Hepatocyte (in vitro differentiated cells): ENCODE measurements around the gene SNX21. TPM values are rescaled to one million over a fixed set of nuclear protein-coding genes. Genes with fewer than 3 reads are reported as not detected.
A peak's percentile ranks its signal among the peaks of the same experiment; 100 is the strongest.

Source experiments
- DNase-seq: peaks from one replicate; pipeline ENCODE4 v3.0.0-alpha.2; 2016; ENCODE audit warnings: low spot score
- H2AFZ ChIP-seq: fragments of 200-600 bp; sonication (generic); 2 replicates; pipeline ENCODE4 v1.6.0; 2016; ENCODE audit warnings: antibody characterized with exemption, mild to moderate bottlenecking
- H3K27ac ChIP-seq: fragments of 200-600 bp; sonication (generic); 2 replicates; pipeline ENCODE4 v1.5.1; 2016; ENCODE audit warnings: mild to moderate bottlenecking
- H3K27me3 ChIP-seq: fragments of 200-600 bp; sonication (generic); 2 replicates; pipeline ENCODE4 v1.6.1; 2016
- H3K36me3 ChIP-seq: fragments of 200-600 bp; sonication (generic); replicated peaks from 2 replicates; pipeline ENCODE4 v1.5.1; 2016; ENCODE audit warnings: low read depth; ENCODE audit not compliant: insufficient read depth
- H3K4me1 ChIP-seq: fragments of 200-600 bp; sonication (generic); 2 replicates; pipeline ENCODE4 v1.5.1; 2016; ENCODE audit warnings: mild to moderate bottlenecking, moderate library complexity; ENCODE audit not compliant: insufficient read depth
- H3K4me2 ChIP-seq: fragments of 200-600 bp; sonication (generic); 2 replicates; pipeline ENCODE4 v1.6.0; 2016
- H3K4me3 ChIP-seq: fragments of 200-600 bp; sonication (generic); 2 replicates; pipeline ENCODE4 v1.5.1; 2016; ENCODE audit warnings: mild to moderate bottlenecking
- H3K79me2 ChIP-seq: fragments of 200-600 bp; sonication (generic); 2 replicates; pipeline ENCODE4 v1.6.0; 2017; ENCODE audit warnings: mild to moderate bottlenecking
- H3K9me2 ChIP-seq: fragments of 200-600 bp; sonication (generic); replicated peaks from 2 replicates; pipeline ENCODE4 v1.6.0; 2017; ENCODE audit warnings: mild to moderate bottlenecking; ENCODE audit not compliant: insufficient read depth
- H3K9me3 ChIP-seq: fragments of 200-600 bp; sonication (generic); 2 replicates; pipeline ENCODE4 v1.5.1; 2016; ENCODE audit warnings: low read depth, mild to moderate bottlenecking
- H4K20me1 ChIP-seq: fragments of 200-600 bp; sonication (generic); 2 replicates; pipeline ENCODE4 v1.6.0; 2016; ENCODE audit warnings: mild to moderate bottlenecking; ENCODE audit not compliant: insufficient read depth, poor library complexity, severe bottlenecking
- CTCF ChIP-seq: fragments of 200-600 bp; sonication (generic); IDR thresholded peaks from 2 replicates; pipeline ENCODE4 v1.5.1; 2016; ENCODE audit warnings: antibody characterized with exemption, mild to moderate bottlenecking; ENCODE audit not compliant: poor library complexity
- EZH2 ChIP-seq: fragments of 200-600 bp; sonication (generic); IDR thresholded peaks from 2 replicates; pipeline ENCODE4 v1.6.1; 2016; ENCODE audit warnings: antibody characterized with exemption, mild to moderate bottlenecking, borderline replicate concordance
- EZH2phosphoT487 ChIP-seq: fragments of 200-600 bp; sonication (generic); IDR thresholded peaks from one replicate; pipeline ENCODE4 v1.6.1; 2018; ENCODE audit warnings: antibody characterized with exemption, mild to moderate bottlenecking, low read depth, moderate library complexity; ENCODE audit not compliant: unreplicated experiment, severe bottlenecking
- WGBS: methylation state at CpG from one replicate; pipeline ENCODE4 v1.1.6; 2016; ENCODE audit warnings: low lambda C conversion rate; ENCODE audit errors: missing lambda C conversion rate; 5-methylcytosine and 5-hydroxymethylcytosine counted together
- polyA plus RNA-seq: library from polyadenylated mRNA; unstranded; fragments of >200 nt; fragmentation: Nextera tagmentation; extraction: Ambion mirVana; gene quantifications from 2 replicates; pipeline ENCODE4 v1.2.1, GENCODE V29; 2016
- total RNA-seq: library from RNA; depleted of rRNA; stranded (reverse); fragments of >200 nt; gene quantifications from 2 replicates; pipeline ENCODE4 v1.2.3, GENCODE V29; 2014

Gene SNX21
- total and polyA plus RNA-seq, 2 experiments from 2014 or later = 30.0 to 32.1 TPM

- Histone ChIP-seq H3K27me3 (no peaks in the 10 kb centered on the region), H3K9me3 (no peaks in the 10 kb centered on the region), H3K4me1 (peaks cover 22% of the 10 kb centered on the region), H2AFZ (no peak overlapping the region), H3K27ac (no peak overlapping the region), H3K9me2 (no peaks in the 10 kb centered on the region), H3K4me2 (peak overlapping the region; percentile 92), H3K36me3 (no peaks in the 10 kb centered on the region), H3K79me2 (peaks cover 40% of the 10 kb centered on the region), H4K20me1 (peaks cover 3% of the 10 kb centered on the region), H3K4me3 (no peak overlapping the region)
- DNase-seq = no peak
- 91% methylated on average over 3 of the region's 3 CpGs for WGBS
- TF ChIP-seq EZH2phosphoT487 (no peak), CTCF (no peak), EZH2 (no peak)
These were observed 55.1 kb downstream of the SNX21 start for GRCh38 chr20:45888681-45889080.

GRCh38 chr20:45890077-45890984, 56.7 kb downstream of the SNX21 start:
- Histone ChIP-seq H4K20me1 (peaks cover 3% of the 10 kb centered on the region), H3K4me3 (peak overlapping the region; percentile 26), H3K4me2 (peak overlapping the region; percentile 92), H3K4me1 (peaks cover 14% of the 10 kb centered on the region), H3K27ac (peak overlapping the region; percentile 86), H3K36me3 (no peaks in the 10 kb centered on the region), H3K9me3 (no peaks in the 10 kb centered on the region), H2AFZ (peak overlapping the region; percentile 43), H3K79me2 (peaks cover 44% of the 10 kb centered on the region), H3K27me3 (no peaks in the 10 kb centered on the region), H3K9me2 (no peaks in the 10 kb centered on the region)
- WGBS = 2% methylated on average over 62 of the region's 79 CpGs
- TF ChIP-seq EZH2 = no peak
- peak; percentile 76 for TF ChIP-seq CTCF
- DNase-seq = peak; percentile 92

GRCh38 chr20:45890985-45891983, 57.7 kb downstream of the SNX21 start, which contains the start of the genes CTSA and NEURL2:
TSS of gene CTSA (plus strand) at chr20:45891335. CDS start at chr20:45891569, 234 bp downstream.
TSS of gene NEURL2 (minus strand) at chr20:45891208. CDS start at chr20:45890991, 217 bp downstream.
- Histone ChIP-seq H3K9me2 (no peaks in the 10 kb centered on the region), H3K4me1 (peaks cover 8% of the 10 kb centered on the region), H3K27ac (peak within 1 kb of the TSS; percentile 86), H2AFZ (peak within 1 kb of the TSS; percentile 43), H3K79me2 (peaks cover 44% of the 10 kb centered on the region), H3K36me3 (no peaks in the 10 kb centered on the region), H3K27me3 (no peaks in the 10 kb centered on the region), H4K20me1 (peaks cover 3% of the 10 kb centered on the region), H3K4me3 (peak within 1 kb of the TSS; percentile 26), H3K4me2 (peak within 1 kb of the TSS; percentile 92), H3K9me3 (no peaks in the 10 kb centered on the region)
- TF ChIP-seq CTCF (no peak), EZH2 (no peak), EZH2phosphoT487 (no peak)
- DNase-seq = peak; percentile 96
- WGBS = 4% methylated on average over 73 of the region's 78 CpGs
